ENCODE data around the gene TRIM33. TPM values are rescaled to one million over a fixed set of nuclear protein-coding genes. Genes with fewer than 3 reads are reported as not detected.

The TRIM33 gene
- total and polyA plus RNA-seq, 2 of the 8 experiments (the other 6 are each of a cell fraction or from before 2014, with no cell fraction given) = 17.1 to 52.3 TPM

DNA sequence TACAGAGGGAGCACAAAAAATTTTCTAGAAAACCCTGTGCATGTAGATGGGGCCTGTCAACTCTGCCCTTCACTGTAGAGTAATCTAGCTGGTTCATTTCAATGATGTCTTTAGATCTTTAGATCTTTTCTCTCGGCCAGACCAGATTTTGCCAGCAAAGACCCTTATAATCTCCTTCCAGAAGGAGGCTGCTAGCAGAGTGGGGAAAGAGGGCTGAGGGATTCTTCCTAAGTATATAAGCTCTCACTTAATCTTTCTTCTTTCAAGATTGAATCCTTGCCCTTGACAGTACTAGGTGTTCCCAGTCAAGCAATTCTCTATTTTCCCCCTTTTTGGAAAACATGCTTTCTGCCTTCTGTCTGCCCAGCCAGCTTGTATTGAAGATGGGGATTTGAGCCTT, 36.1 kb upstream of the TRIM33 start:
- DNase-seq (ENCODE audit: low read depth in 1 of 2, low spot score in 2 of 2) (no peak), FAIRE-seq (no peak)
- Histone ChIP-seq H3K9me3 (ENCODE audit: insufficient read depth in 2 of 2, low read depth in 1 of 2, low read length in 1 of 2) (no peaks in the 10 kb centered on the region), H3K56ac (replicated peaks; ENCODE audit: insufficient read length, low read depth, low read length) (no peak overlapping the region), H3K14ac (ENCODE audit: insufficient read length) (no peak overlapping the region), H3K4ac (replicated peaks; ENCODE audit: insufficient read length, low read depth, low read length) (no peak overlapping the region), H4K20me1 (replicated peaks in 1 of 2; ENCODE audit: control insufficient read depth in 1 of 2, insufficient read depth in 2 of 2, low read length in 2 of 2) (no peaks in the 10 kb centered on the region), H3K4me3 (ENCODE audit: extremely low read depth in 1 of 4, insufficient read depth in 2 of 4, low read depth in 3 of 4, low read length in 4 of 4) (no peak overlapping the region), H4K8ac (ENCODE audit: extremely low read depth, insufficient read depth, low read length) (no peak overlapping the region), H2AK5ac (ENCODE audit: low read depth, low read length) (no peak overlapping the region), H3K27ac (ENCODE audit: low read depth, low read length) (no peak overlapping the region), H3K9ac (replicated peaks in 1 of 4; ENCODE audit: extremely low read depth in 1 of 4, low read depth in 3 of 4, low read length in 3 of 4) (no peak overlapping the region), H4K5ac (ENCODE audit: insufficient read length, low read depth, low read length) (no peak overlapping the region), H2BK120ac (replicated peaks; ENCODE audit: low read depth, low read length) (no peak overlapping the region), H3K18ac (ENCODE audit: extremely low read depth, low read length) (no peak overlapping the region), H4K91ac (replicated peaks; ENCODE audit: insufficient read length, low read length) (no peak overlapping the region), H3K79me2 (ENCODE audit: control insufficient read depth in 1 of 2, insufficient read depth in 2 of 2, low read length in 2 of 2) (no peaks in the 10 kb centered on the region), H3K23ac (ENCODE audit: insufficient read length) (no peak overlapping the region), H3K4me1 (replicated peaks in 1 of 4; ENCODE audit: control insufficient read depth in 3 of 4, insufficient read depth in 4 of 4, low read length in 3 of 4) (no peaks in the 10 kb centered on the region), H2BK12ac (ENCODE audit: low read depth, low read length) (no peak overlapping the region), H3K23me2 (ENCODE audit: low read depth, low read length) (no peaks in the 10 kb centered on the region), H3K4me2 (ENCODE audit: insufficient read depth in 1 of 2, low read depth in 2 of 2, low read length in 2 of 2) (no peak overlapping the region), H2BK20ac (ENCODE audit: low read length) (no peak overlapping the region), H3K27me3 (replicated peaks in 1 of 4; ENCODE audit: control insufficient read depth in 3 of 4, extremely low read depth in 1 of 4, insufficient read depth in 3 of 4, low read length in 3 of 4) (no peaks in the 10 kb centered on the region), H2BK5ac (ENCODE audit: low read depth, low read length) (no peak overlapping the region), H3K79me1 (ENCODE audit: low read depth, low read length) (no peaks in the 10 kb centered on the region), H2BK15ac (ENCODE audit: low read length) (no peak overlapping the region), H3K36me3 (ENCODE audit: control insufficient read depth in 2 of 4, insufficient read depth in 4 of 4, low read length in 3 of 4) (no peaks in the 10 kb centered on the region), H2AFZ (ENCODE audit: low read length) (no peak overlapping the region)
- no peak for TF ChIP-seq CREB1 (IDR thresholded peaks at IDR 0.05)
- TF ChIP-seq CTBP2 (IDR thresholded peaks at IDR 0.05; ENCODE audit: borderline replicate concordance, insufficient read depth, insufficient read length, low read length) = no peak
- no peak for TF ChIP-seq CBX8 (IDR thresholded peaks at IDR 0.05; ENCODE audit: borderline replicate concordance, low read depth, low read length)
- no peak for TF ChIP-seq KDM4A (IDR thresholded peaks at IDR 0.05; ENCODE audit: low read depth, low read length, severe bottlenecking)
- no peak for TF ChIP-seq TEAD4 (IDR thresholded peaks at IDR 0.05; ENCODE audit: low read depth, low read length)
- no peak for TF ChIP-seq POLR2AphosphoS5 (IDR thresholded peaks at IDR 0.05; ENCODE audit: low read depth, low read length)
- no peak for TF ChIP-seq JUND (IDR thresholded peaks at IDR 0.05; ENCODE audit: low read length)
- CTCF ChIA-PET (ENCODE audit: partially characterized antibody) = interaction anchor here (1.2 kb wide), 1 partner anchor 12 kb away, joined by 7 read pairs; no protein-coding TSS in a partner anchor
- POLR2A ChIA-PET (ENCODE audit: partially characterized antibody) = no interaction called here
- WGBS, 2 experiments (ENCODE audit: extremely low coverage in 1 of 2, insufficient coverage in 1 of 2, insufficient read length in 1 of 2, insufficient replicate concordance in 2 of 2, low coverage in 1 of 2, low lambda C conversion rate in 2 of 2, missing lambda C conversion rate in 1 of 2) = 88% methylated on average over 1 of the region's 1 CpG; no CpG with 5 or more reads in 1 of the 2 experiments
